SK-N-SH treated with all-trans-retinoic acid at 6 μM for 48 hours (cell line): ENCODE results near the gene RAB31.

ENCODE experiments used
- CREB5 ChIP-seq: fragments of 250-450 bp; sonication (Bioruptor Pico); IDR thresholded peaks from 2 replicates; pipeline ENCODE4 v1.5.1; 2020; ENCODE audit warnings: low read depth, mild to moderate bottlenecking, moderate library complexity
- ESRRG ChIP-seq: fragments of 250-450 bp; sonication (Bioruptor Pico); IDR thresholded peaks from 2 replicates; pipeline ENCODE4 v1.6.1; 2021; ENCODE audit warnings: mild to moderate bottlenecking
- OSR1 ChIP-seq: fragments of 250-450 bp; sonication (Bioruptor Pico); IDR thresholded peaks from 2 replicates; pipeline ENCODE4 v1.8.0; 2022; ENCODE audit warnings: moderate library complexity, mild to moderate bottlenecking, inconsistent platforms
- PATZ1 ChIP-seq: fragments of 250-450 bp; sonication (Bioruptor Pico); IDR thresholded peaks from 2 replicates; pipeline ENCODE4 v1.8.0; 2020; ENCODE audit warnings: mild to moderate bottlenecking, moderate library complexity, borderline replicate concordance
- PPARA ChIP-seq: fragments of 250-450 bp; sonication (Bioruptor Pico); IDR thresholded peaks from 2 replicates; pipeline ENCODE4 v1.5.0; 2020; ENCODE audit warnings: mild to moderate bottlenecking, borderline replicate concordance
- TOX ChIP-seq: fragments of 250-450 bp; sonication (Bioruptor Pico); IDR thresholded peaks from 2 replicates; pipeline ENCODE4 v1.8.0; 2021; ENCODE audit warnings: mild to moderate bottlenecking, moderate library complexity, borderline replicate concordance
- ZFP3 ChIP-seq: fragments of 250-450 bp; sonication (Bioruptor Pico); IDR thresholded peaks from 2 replicates; pipeline ENCODE4 v1.5.0; 2020; ENCODE audit warnings: mild to moderate bottlenecking, moderate library complexity
- ZNF70 ChIP-seq: fragments of 450-650 bp; formaldehyde crosslinking; IDR thresholded peaks from 2 replicates; pipeline ENCODE4 v1.5.0; 2020; ENCODE audit warnings: mild to moderate bottlenecking, moderate library complexity

GRCh38 chr18:9865764-9866490 is 157.8 kb downstream of the RAB31 start:
- TF ChIP-seq ZNF70 (CRISPR knock-in tag) (no peak), OSR1 (no peak), ESRRG (no peak), ZFP3 (CRISPR knock-in tag) (no peak), PATZ1 (CRISPR knock-in tag) (no peak), CREB5 (CRISPR knock-in tag) (no peak), PPARA (CRISPR knock-in tag) (no peak), TOX (CRISPR knock-in tag) (no peak)
